ENCODE data around the gene SRSF2. TPM values are rescaled to one million over a fixed set of nuclear protein-coding genes. Genes with fewer than 3 reads are reported as not detected.

Gene SRSF2
- total RNA-seq, 2 experiments from 2014 or later = 549 to 571 TPM

- H3K4me3 Mint-ChIP-seq = no peak overlapping the region
- H3K4me1 Mint-ChIP-seq = no peaks in the 10 kb centered on the region
- H3K36me3 Mint-ChIP-seq = no peaks in the 10 kb centered on the region
- no peak overlapping the region for H3K27ac Mint-ChIP-seq
- no peak for DNase-seq
- no peaks in the 10 kb centered on the region for H3K27me3 Mint-ChIP-seq
- H3K9me3 Mint-ChIP-seq = no peaks in the 10 kb centered on the region
Observed at GRCh38 chr17:76688165-76688622, 48.9 kb downstream of the SRSF2 start.

- Mint-ChIP-seq H3K27me3 (no peaks in the 10 kb centered on the region), H3K9me3 (no peaks in the 10 kb centered on the region), H3K27ac (no peak overlapping the region), H3K4me1 (no peaks in the 10 kb centered on the region), H3K4me3 (no peak overlapping the region), H3K36me3 (no peaks in the 10 kb centered on the region)
- DNase-seq = no peak
Observed at GRCh38 chr17:76687298-76688164, 49.6 kb downstream of the SRSF2 start.

GRCh38 chr17:76686538-76687297 lies 50.4 kb downstream of the SRSF2 start:
- no peaks in the 10 kb centered on the region for H3K36me3 Mint-ChIP-seq
- H3K27me3 Mint-ChIP-seq = no peaks in the 10 kb centered on the region
- no peaks in the 10 kb centered on the region for H3K9me3 Mint-ChIP-seq
- DNase-seq = no peak
- no peak overlapping the region for H3K4me3 Mint-ChIP-seq
- no peaks in the 10 kb centered on the region for H3K4me1 Mint-ChIP-seq
- no peak overlapping the region for H3K27ac Mint-ChIP-seq

- no peaks in the 10 kb centered on the region for H3K9me3 Mint-ChIP-seq
- H3K36me3 Mint-ChIP-seq = no peaks in the 10 kb centered on the region
- no peak overlapping the region for H3K4me3 Mint-ChIP-seq
- DNase-seq = no peak
- no peaks in the 10 kb centered on the region for H3K27me3 Mint-ChIP-seq
- H3K4me1 Mint-ChIP-seq = no peaks in the 10 kb centered on the region
- H3K27ac Mint-ChIP-seq = no peak overlapping the region
Observed at GRCh38 chr17:76685846-76686245, 51.3 kb downstream of the SRSF2 start.

- no peaks in the 10 kb centered on the region for H3K9me3 Mint-ChIP-seq
- H3K27ac Mint-ChIP-seq = no peak overlapping the region
- DNase-seq = no peak
- H3K36me3 Mint-ChIP-seq = no peaks in the 10 kb centered on the region
- H3K4me3 Mint-ChIP-seq = no peak overlapping the region
- H3K4me1 Mint-ChIP-seq = no peaks in the 10 kb centered on the region
- no peaks in the 10 kb centered on the region for H3K27me3 Mint-ChIP-seq
Observed at GRCh38 chr17:76685366-76685765, 51.8 kb downstream of the SRSF2 start.

GRCh38 chr17:76684756-76685155 lies 52.4 kb downstream of the SRSF2 start:
- H3K36me3 Mint-ChIP-seq = no peaks in the 10 kb centered on the region
- H3K4me3 Mint-ChIP-seq = no peak overlapping the region
- no peaks in the 10 kb centered on the region for H3K9me3 Mint-ChIP-seq
- H3K4me1 Mint-ChIP-seq = no peaks in the 10 kb centered on the region
- H3K27ac Mint-ChIP-seq = no peak overlapping the region
- no peak for DNase-seq
- no peaks in the 10 kb centered on the region for H3K27me3 Mint-ChIP-seq

Other genes with a start within 250 kb of the SRSF2 start
- 10 to 100 TPM; 20.7 to 22.2 TPM for gene RHBDF2, start 235.9 kb downstream of the SRSF2 start, total RNA-seq
- gene CYGB, start 199.6 kb downstream of the SRSF2 start, total RNA-seq = under 1 TPM; 0.33 to 0.62 TPM
- gene PRCD, start 197.3 kb downstream of the SRSF2 start, total RNA-seq = under 1 TPM; 0.36 to 0.66 TPM
- not detected for gene ST6GALNAC2, start 151.5 kb downstream of the SRSF2 start, total RNA-seq
- gene ST6GALNAC1, start 93.6 kb downstream of the SRSF2 start, total RNA-seq = not detected
- 10 to 100 TPM; 13.7 to 14.8 TPM for gene MXRA7, start 26.4 kb downstream of the SRSF2 start, total RNA-seq
- 10 to 100 TPM; 54.6 to 55.8 TPM for gene JMJD6, start 10.7 kb downstream of the SRSF2 start, total RNA-seq
- 10 to 100 TPM; 30.0 to 30.6 TPM for gene METTL23, start 10.5 kb downstream of the SRSF2 start, total RNA-seq
- gene MFSD11, start 788 bp upstream of the SRSF2 start, total RNA-seq = 10 to 100 TPM; 14.4 to 16.0 TPM
- under 1 TPM; 0.12 to 0.18 TPM for gene MGAT5B, start 131.1 kb upstream of the SRSF2 start, total RNA-seq

Measured in activated naive CD8-positive, alpha-beta T cell treated with anti-CD3 and anti-CD28 coated beads for 36 hours (primary cell).